NCI-H1930 (cell line): Measurements from ENCODE around the gene ZNF497.
A peak's percentile ranks its signal among the peaks of the same experiment; 100 is the strongest.
"Not testable (repeated sequence)": the region's sequence is repeated elsewhere in the genome, so short reads cannot be mapped to it uniquely, and the experiment has no call there.

Experiments used
- DNase-seq, 2 experiments: peaks; one replicate each; lab custom pipeline; 2025; lab: John Stamatoyannopoulos, UW

Gene ZNF497

DNA sequence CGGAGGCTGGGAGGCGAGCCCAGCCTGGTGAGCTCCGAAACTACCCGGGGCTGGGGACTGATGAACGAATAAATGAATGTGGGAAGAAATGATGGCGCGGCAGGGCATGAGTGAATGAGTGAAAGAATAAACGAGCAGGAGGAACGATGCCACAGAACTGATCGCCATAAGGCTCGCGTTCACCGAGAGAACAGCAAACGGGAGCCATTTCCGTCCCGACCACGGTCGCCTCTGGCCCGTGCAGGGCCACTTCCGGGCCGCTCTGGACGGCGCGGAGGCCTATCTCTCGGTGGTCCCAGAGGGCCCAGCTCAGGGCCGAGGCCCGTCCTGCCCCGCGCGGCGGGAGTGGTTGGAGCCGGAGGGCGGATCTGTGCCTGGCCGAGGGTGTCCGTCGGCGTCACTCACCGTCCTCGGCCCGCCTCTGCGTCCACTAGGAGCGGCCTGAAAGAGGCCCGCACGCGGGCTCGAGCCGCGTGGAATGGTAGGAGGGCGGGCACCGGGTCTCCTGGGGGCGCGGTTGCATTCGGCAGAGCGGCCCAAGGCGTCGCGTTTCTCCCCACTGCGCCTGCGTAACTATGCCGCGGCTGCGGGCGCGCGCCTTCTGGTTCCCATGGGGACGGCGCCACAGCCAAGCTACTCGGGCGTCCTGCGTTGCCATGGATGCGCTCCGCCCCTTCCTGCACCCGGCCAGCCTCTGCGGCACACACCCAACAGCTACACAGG is at the start of gene ZNF497:
TSS of gene ZNF497 (minus strand) at position 480 of the 723 bp plus-strand sequence. CDS start 5,116 bp downstream, outside the sequence.
- peak; percentile 96 to 99 for DNase-seq

DNA sequence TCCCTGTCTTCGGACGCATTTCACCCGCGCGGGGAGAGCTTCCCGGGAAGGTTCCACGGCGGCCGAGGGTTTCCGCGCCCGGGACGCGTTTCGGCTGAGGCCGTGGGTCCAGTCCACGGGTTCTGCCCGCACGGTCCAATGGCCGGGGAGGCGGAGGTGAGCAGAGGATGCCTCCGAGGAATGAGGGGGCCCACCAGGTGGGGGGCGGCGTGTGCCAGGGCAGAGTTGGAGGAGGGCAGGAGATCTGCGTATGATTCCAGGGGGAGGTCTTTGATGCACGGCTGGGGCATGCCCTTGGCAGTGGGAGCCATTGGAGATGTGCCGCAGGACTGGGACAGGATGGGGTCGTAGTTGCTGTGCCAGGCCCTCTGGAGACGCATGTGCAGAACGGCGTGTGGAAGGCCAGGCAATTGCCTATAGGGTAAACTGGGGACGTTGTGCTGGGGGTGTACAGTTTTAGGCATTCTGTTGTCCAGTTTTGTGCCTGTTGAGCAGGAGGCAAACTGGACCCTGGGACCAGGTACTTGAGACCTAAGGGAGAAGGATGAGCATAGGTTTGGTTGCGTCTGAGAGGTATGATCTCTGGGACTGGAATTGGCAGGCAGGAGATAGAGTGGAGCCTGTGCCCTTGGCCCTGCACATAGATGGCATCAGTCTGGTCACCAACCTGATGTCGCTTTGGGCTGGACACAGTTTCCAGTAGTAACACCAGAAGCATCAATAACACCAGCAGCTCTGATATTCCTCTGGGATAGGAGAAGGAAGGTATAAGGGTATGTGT is 46.6 kb upstream of the ZNF497 start:
- peak; percentile 27 to 47 for DNase-seq

DNA sequence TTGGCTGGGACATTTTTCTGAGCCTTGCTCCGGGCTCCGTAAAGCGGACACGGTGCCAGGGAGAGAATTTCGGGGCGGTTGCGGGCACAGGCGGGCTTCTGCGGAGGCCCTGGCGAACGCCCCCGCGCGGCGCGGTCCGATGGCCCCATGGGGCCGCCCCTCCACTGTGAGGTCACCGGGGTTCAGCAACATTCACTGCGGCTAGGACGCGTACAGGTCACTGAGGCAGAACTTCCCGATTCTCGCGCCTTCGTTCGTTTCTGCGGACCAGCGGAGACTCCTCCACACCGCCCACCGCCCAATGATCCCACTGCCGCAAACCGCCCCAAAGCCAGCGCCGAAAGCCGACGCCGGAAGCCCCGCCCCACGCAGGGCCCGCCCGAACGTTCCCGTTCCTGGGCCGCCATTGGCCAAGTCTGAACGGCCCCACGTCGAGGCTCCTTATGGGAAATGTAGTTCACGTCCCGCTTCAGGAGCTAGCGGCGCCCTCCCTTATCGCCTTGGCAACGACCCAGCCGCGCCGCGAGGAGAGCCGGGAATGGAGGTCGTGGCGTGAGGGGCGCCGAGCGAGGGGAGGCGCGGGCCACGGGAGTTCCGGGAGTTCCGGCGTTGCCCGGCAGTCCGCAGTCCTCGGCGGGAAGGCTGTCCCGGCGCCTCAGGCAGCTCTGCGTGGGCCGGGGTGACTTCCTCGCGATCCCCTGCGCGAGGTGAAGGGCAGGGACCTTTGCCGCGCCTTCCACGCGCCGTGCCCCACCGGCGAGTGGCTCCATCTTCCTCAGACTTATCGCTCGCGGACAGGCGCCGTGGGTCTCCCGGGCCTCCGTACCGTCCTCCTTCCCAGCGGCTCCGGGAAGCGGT is 45.8 kb upstream of the ZNF497 start, which contains the start of gene ZNF584:
TSS of gene ZNF584 (plus strand) at position 498 of the 858 bp plus-strand sequence. CDS start 499 bp downstream, outside the sequence.
- peak; percentile 98 to 99 for DNase-seq

DNA sequence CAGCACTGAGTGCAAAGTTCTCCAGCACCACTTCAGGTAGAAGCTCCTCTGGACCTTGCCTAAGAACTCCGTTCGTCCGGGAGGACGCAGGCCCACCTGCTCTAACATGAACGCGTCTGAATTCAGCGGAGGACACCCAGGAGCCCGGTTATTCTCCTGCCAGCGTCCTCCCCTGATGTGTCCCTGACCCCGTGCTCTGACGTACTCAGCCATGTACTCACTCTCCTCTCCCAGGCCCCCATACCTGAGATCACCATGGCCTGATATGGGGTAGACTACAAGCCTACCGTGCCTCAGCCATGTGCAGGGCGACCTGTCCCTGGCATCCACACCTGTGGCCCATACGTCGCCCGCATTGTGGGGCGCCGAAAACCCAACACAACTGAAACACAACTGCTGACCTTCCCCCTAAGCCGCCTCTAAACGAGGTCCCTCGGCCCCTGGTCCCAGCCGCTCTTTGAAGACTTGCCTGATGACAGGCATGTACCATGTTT is 45.2 kb upstream of the ZNF497 start:
- no peak for DNase-seq

DNA sequence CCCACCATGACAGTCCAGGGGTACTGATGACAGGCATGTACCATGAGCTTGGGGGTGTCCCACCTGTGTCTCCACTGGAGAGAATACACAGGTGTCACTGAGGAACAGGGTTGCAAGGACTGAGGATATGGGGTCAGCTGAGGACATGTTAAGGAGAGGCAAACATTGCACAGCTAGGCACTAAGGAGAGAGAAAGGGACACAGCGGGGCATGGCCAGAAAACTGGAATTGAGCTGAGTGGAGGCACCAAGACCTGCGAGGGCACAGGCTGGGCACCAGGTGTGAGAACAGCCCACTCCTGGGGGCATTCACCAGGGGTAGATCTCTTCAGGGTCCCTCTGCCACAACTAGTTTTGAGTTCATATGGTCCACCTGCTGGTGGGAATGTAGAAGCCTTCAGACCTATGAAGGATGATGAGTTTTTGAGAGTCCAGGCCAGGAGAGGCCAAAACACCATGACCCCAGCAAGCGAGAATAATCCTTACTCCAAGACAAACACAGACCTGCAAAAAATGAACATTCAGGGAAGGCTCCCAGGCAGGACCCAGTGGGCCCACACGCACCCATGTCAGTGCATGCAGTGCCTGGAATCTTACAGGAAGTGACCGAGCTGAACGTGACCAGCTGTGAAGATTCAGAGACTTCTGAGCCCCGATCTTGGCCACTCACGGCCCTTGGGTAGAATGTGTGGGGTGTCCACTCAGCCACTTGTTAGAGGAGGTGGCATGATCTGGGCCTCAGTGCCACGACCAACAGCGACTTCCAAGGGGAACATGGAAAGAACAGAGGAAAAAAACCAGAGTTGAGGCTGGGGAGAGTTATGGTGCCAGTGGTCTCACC is 44.5 kb upstream of the ZNF497 start:
- DNase-seq, result no peak

DNA sequence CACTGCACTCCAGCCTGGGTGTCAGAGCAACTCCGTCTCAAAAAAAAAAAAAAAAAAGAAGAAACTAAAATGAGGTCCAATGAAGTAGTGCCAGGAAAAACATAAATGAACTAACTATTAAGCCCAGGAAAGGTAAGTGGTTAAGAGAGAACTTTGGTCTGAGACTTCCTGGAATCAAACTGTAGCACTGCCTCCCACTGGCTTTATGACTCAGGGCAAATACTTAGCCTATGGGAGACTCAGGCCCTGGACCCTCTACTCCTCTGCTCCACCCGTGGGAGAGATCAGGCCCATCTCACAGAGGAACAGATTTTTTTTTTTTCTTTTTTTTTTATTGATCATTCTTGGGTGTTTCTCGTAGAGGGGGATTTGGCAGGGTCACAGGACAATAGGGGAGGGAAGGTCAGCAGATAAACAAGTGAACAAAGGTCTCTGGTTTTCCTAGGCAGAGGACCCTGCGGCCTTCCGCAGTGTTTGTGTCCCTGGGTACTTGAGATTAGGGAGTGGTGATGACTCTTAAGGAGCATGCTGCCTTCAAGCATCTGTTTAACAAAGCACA is 41.4 kb upstream of the ZNF497 start:
- DNase-seq, result not testable (repeated sequence)

DNA sequence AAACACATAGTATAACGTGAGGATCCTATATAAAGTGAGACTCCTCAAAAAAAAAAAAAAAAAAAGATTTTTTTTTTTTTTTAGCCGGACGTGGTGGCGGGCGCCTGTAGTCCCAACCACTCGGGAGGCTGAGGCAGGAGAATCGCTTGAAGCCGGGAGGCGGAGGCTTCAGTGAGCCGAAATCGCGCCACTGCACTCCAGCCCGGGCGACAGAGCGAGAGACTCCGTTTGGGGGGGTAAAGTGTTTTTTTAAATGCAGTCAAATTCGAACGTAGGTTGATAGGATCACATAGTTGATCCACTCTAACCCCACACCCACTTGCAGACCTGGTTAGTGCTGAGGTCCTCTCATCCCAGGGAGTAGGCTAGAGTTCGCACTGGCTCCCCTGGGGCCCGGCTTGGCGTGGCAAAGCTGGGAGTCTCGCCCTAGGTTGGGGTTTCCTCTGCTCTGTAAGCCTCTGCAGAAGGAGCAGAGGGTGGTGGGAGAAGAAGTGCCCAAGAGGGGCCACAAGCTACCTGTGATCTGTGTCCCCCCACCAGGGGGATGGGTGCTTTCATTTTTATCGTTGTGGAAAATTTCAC is 39.4 kb upstream of the ZNF497 start:
- DNase-seq, result no peak

DNA sequence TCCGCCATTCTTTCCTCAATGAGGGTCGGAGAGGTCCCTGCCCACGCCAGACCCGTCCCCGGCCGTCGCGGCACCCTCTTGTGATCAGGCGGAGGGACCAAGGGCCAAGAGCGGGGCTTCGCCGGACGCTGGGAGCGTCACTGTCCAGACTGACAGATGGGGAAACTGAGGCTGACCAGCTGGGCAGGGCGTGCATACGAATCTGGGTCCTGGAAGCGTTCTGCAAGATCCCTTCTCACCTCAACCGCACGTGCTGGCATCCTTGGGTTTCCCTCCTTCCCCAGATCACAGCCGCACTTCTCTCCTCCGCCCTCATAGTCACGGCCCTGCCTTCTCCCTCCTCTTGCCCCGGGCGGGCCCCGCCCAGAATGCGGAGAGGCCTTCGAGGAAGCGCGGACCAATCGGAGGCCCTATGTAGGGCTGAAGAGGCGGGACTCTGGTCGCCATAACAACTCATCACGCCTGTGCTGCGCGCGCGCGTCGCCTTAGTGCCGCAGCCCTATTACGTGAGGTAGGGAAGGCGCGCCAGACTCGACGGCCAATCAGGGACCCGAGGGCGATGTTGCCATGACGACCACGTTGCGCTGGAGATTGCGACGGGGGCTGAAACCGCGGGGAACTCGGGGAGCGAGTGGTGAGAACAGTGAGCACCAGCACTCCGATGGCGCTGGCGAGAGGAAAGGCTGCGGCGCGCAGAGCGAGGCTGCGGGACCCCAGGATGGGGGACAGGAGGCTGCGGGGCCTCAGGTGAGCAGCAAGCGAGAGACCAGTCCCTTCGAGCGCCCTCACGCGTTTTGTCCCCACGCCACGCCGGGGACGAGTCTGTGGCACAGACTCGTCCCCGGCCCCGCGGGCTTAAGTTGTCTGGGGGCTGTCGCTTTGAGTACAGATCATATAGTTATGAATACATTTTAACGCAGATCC is 38.6 kb upstream of the ZNF497 start:
- DNase-seq, result peak; percentile 100

DNA sequence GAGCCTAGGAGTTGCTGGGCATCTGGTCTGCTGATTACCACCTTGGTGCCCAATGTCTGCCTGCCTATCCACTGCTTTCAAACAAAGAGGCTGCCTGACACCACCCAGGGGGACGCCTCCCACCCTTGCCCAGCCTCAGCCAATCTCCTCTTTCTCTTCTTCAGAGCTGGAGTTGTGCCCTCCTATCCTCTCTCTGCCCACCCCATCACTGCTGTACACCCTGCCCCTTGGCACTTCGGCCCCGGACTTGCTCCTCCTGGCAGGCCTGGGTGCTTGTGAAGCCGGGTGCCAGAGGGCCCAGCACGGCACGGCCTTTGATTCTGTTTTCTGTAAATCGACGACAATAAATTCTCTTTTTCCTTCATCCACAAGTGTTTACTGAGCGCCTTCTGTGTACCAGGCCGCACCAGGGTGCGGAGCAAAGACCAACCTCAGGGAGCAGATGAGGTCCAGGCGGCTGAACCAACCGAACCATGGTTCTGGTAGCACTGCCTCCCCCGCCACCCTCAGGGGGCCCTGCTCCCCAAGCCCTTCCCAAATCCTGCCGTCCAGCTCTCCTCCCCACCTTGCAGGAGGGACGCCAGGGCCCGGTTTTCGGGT is 37.9 kb upstream of the ZNF497 start:
- no peak for DNase-seq

DNA sequence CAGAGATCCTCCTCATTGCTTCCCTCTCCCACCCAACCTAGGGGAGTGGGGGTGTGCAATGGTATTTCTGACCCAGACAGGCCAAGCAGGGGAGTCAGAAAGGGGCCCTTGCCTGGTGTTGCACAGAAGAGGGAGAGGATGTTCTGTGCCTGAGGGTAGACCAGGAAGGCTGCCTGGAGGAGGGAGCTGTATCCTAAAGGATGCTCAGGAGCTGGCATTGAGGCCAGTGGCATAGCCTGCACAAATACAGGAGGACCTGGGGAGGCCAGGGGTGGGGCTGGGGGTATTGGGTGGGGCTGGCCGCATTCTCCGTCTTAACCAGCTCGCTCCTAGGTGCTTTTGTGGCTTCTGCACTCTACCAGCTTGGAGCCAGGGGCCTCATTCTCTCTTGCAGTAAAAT is 37.4 kb upstream of the ZNF497 start:
- DNase-seq, result no peak

DNA sequence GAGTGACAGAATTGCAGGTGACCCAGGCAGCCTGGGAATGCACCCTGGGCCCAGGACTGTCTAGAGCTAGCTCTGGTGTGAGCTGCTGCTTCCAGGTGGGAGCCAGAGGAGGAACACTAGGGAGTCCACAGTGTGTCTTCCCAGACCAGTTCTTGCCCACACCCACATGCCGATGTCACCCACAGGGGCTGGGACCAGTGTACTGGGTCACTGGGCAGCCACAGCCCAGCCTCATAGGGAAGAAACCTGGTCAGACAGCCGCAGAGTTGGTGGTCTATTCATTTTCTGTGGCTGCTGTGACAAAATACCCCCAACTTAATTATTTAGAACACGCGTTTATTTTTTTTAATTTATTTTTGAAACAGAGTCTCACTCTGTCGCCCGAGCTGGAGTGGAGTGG is 36.0 kb upstream of the ZNF497 start:
- no peak for DNase-seq

DNA sequence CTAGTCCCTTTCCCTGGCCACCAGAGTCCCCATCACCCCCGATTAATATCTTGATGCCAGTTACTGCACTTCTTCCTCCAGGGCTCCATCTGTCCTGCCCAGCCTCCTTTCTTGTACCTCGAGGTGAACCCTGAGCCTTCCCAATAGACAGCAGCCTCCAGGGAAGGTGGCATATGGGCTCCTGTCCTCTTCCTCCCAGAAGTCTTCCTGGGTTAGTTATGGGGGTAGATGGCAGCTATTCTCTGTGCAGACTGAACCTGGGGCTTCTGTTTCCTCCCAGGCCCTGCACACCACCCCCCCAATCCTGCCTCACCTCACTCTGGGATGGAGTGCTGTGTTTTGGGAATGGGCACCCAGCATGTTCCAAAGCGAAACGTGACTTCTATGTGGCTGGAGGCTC is 35.5 kb upstream of the ZNF497 start:
- no peak for DNase-seq

DNA sequence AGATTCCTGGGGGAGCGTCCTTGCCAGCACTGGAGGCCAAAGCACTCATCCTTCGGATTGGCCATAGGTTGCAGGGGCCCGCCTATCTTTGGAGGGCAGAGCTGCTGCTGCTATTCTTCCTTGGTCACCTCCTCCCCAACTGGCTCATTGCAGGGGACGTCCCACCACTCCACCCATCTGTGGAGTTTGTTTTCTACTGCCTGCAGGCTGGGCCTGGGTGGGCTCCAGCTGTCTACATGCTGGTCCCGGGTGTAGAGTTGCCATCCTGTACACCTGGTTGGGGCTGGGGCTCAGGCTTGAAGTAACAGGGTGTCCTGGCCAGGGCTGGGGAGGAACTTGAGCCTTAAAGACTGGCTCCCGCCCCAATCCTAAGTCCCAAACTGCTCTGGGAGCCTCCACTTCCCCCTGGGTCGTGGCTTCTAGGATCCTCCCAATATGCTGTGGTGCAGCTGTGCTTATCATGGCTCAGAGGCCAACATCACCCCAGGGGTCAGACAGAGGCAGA is 35.0 kb upstream of the ZNF497 start:
- DNase-seq, result no peak

DNA sequence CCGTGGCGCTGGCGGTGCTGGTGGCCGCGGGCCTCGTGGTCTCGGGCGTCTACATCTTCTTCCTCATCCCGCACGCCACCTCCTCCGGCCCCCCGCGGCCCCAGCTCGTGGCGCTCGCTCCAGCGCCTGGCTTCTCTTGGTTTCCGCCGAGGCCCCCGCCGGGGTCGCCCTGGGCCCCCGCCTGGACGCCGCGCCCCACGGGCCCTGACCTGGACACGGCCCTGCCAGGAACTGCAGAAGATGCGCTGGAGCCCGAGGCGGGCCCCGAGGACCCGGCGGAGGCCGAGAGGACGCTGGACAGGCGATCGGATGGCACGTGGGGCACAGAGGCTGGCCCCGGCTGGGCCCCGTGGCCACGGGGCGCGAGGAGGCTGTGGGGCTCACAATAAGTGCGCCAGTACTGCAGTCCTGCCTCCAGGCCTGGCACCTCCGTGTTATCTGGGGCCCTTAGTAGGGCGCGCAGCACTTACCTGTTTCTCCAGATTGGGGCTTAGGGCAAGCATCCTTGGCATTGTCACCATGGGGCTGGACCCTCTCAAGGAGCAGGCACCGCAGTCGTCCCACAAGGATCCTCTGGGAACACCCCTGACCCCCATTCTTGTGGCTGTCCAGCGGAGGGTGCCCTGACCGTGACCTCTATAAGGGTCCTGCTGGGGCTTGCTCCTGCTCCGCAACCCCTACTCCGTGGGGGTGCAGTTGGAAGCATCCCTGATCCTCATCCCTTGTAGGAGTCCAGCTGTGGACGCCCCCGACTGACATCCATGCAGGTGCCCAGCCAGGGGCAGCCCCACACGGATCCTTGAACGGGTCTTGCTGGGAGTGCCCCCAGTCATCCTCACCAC is 34.4 kb upstream of the ZNF497 start:
- no peak for DNase-seq

DNA sequence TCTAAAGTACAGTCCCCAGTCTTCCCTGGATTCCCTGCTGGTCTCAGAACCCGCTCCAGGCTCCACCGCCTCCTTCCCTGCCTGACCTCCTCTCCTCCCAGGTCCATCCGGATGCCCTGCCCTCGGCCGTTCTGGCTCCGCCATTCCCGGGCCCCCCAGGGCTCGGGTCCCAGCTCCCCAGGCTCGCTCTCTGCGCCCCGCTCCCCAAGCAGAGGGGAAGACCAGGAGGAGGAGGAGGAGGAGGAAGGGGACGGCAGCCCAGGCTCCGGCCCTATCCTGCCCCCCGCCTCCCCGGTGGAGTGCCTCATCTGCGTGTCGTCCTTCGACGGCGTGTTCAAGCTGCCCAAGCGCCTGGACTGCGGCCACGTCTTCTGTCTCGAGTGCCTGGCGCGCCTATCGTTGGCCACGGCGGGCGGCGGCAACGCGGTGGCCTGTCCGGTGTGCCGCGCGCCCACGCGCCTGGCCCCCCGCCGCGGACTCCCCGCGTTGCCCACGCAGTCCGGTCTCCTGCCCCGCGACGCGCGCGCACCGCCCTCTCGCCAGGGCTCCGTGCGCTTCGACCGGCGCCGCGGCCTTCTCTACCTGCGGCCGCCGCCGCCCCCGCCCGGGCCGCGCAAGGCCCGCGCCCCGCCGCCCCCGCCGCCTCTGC is 33.6 kb upstream of the ZNF497 start:
- DNase-seq, result no peak

DNA sequence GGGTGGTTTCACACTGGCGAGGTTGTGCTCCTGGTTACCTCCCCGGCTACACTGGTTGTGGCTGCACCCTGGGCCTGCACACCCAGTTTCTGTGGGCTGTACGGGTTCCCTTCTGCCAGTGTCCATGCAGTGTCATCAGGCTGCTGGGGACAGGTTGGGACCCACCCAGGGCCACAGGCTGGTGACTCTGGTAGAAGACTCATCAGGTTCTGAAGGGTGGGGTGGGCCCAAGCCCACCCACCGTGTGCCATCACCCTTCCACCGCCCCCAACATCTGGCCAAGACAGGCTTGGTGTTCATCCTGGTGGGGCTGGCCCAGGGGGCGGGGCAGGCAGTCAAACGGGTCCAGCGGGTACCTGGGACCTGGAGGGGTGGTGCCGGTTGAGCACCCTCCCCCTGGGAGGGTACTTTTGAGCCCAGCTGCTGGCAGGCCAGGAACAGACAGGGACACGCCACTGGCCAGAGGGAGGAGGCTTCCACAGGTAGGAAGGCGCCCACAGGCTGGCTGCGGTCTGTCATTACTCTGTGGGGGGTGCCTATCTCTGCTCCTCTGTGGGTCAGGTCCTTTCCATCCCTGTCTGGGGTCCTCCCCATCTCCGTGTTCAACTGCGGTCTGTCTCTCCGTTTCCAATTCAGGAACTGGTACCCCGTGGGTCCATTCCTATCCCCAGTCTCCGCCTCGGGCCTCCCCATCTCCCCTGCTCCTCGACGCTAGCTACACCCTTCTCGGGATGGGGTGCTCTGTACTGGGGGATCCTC is 32.8 kb upstream of the ZNF497 start, which contains the start of gene RNF225:
TSS of gene RNF225 (plus strand) at position 437 of the 759 bp plus-strand sequence. CDS start 434 bp downstream, outside the sequence.
- DNase-seq, result no peak
